ENCODE data around the gene TBL1X. TPM values are rescaled to one million over a fixed set of nuclear protein-coding genes. Genes with fewer than 3 reads are reported as not detected.

The TBL1X gene
- total and polyA plus RNA-seq, 2 donors (not counting 1 experiment from before 2014, with no cell fraction given), result 8.8 to 65.1 TPM

DNA sequence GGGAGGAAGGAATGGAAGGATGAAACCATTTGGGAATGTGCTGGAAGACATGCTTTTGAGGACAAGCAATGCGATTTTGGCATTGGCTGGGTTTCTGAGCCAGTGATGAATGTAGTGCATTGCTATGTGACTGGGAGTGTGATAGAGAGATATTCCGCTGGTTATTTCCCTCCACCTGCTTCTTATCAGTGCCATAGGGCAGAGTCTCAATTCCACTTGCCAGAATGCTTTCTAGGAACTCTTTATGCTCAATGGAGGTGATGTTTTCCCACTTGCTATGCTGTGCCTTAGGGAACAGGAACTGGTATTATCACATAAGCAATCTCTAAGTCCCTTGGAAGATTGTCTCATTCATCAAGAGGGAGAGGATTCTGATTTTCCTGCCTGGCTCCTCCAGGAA is 28.0 kb downstream of the TBL1X start:
- Histone ChIP-seq H4K20me1 (ENCODE audit: control insufficient read depth, insufficient read depth, low read length, poor library complexity, severe bottlenecking) (peaks cover 44% of the 10 kb centered on the region), H3K9ac (ENCODE audit: low read length) (no peak overlapping the region), H3K27me3 (replicated peaks in 1 of 4; ENCODE audit: control extremely low read depth in 1 of 4, control insufficient read depth in 3 of 4, insufficient read depth in 4 of 4, low read length in 3 of 4) (no peaks in the 10 kb centered on the region), H3K4me2 (replicated peaks; ENCODE audit: low read depth, low read length, poor library complexity, severe bottlenecking) (no peak overlapping the region), H3K9me3 (ENCODE audit: control extremely low read depth in 1 of 3, control insufficient read depth in 2 of 3, insufficient read depth in 1 of 3, low read length in 2 of 3) (no peaks in the 10 kb centered on the region), H3K4me3 (ENCODE audit: control extremely low read depth in 1 of 5, extremely low read depth in 1 of 5, insufficient read depth in 1 of 5, low read depth in 2 of 5, low read length in 4 of 5) (no peak overlapping the region), H2AFZ (ENCODE audit: insufficient read depth, low read depth, low read length, poor library complexity, severe bottlenecking) (no peak overlapping the region), H3K4me1 (ENCODE audit: control insufficient read depth in 2 of 2, insufficient read depth in 2 of 2, low read length in 2 of 2) (no peaks in the 10 kb centered on the region), H3K79me2 (ENCODE audit: control insufficient read depth, insufficient read depth, low read length) (peaks cover 79% of the 10 kb centered on the region), H3K27ac (ENCODE audit: low read length in 2 of 2) (no peak overlapping the region), H3K36me3 (replicated peaks in 1 of 2; ENCODE audit: control extremely low read depth in 1 of 2, control insufficient read depth in 1 of 2, extremely low read depth in 1 of 2, insufficient read depth in 2 of 2, low read length in 1 of 2) (no peaks in the 10 kb centered on the region)
- H3K4me3 Mint-ChIP-seq, result no peak overlapping the region
- no peaks in the 10 kb centered on the region for H3K9me3 Mint-ChIP-seq (ENCODE audit: insufficient read depth)
- WGBS (ENCODE audit: insufficient coverage), result 80% methylated on average over 1 of the region's 2 CpGs
- no peak overlapping the region for H3K27ac Mint-ChIP-seq
- DNase-seq (no peak), ATAC-seq (ENCODE audit: low read depth) (no peak)
- ChIA-PET POLR2A (no interaction called here), CTCF (no interaction called here)
- peaks cover 21% of the 10 kb centered on the region for H3K4me1 Mint-ChIP-seq
- H3K27me3 Mint-ChIP-seq, result no peaks in the 10 kb centered on the region
- TF ChIP-seq, protein P1, sequence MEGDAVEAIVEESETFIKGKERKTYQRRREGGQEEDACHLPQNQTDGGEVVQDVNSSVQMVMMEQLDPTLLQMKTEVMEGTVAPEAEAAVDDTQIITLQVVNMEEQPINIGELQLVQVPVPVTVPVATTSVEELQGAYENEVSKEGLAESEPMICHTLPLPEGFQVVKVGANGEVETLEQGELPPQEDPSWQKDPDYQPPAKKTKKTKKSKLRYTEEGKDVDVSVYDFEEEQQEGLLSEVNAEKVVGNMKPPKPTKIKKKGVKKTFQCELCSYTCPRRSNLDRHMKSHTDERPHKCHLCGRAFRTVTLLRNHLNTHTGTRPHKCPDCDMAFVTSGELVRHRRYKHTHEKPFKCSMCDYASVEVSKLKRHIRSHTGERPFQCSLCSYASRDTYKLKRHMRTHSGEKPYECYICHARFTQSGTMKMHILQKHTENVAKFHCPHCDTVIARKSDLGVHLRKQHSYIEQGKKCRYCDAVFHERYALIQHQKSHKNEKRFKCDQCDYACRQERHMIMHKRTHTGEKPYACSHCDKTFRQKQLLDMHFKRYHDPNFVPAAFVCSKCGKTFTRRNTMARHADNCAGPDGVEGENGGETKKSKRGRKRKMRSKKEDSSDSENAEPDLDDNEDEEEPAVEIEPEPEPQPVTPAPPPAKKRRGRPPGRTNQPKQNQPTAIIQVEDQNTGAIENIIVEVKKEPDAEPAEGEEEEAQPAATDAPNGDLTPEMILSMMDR (IDR thresholded peaks at IDR 0.05), result no peak
- no peak for TF ChIP-seq EZH2 (IDR thresholded peaks at IDR 0.05; ENCODE audit: borderline replicate concordance, insufficient read depth, low read depth, low read length, poor library complexity, severe bottlenecking)
- intact Hi-C loops (cut with micrococcal nuclease), result no loop called here

- H3K27ac Mint-ChIP-seq, result no peak overlapping the region
- peaks cover 45% of the 10 kb centered on the region for H4K20me1 ChIP-seq (ENCODE audit: control insufficient read depth, insufficient read depth, low read length, poor library complexity, severe bottlenecking)
- no peaks in the 10 kb centered on the region for H3K9me3 ChIP-seq (ENCODE audit: control extremely low read depth in 1 of 3, control insufficient read depth in 2 of 3, insufficient read depth in 1 of 3, low read length in 2 of 3)
- no peaks in the 10 kb centered on the region for H3K36me3 ChIP-seq (replicated peaks in 1 of 2; ENCODE audit: control extremely low read depth in 1 of 2, control insufficient read depth in 1 of 2, extremely low read depth in 1 of 2, insufficient read depth in 2 of 2, low read length in 1 of 2)
- no peaks in the 10 kb centered on the region for H3K27me3 ChIP-seq (replicated peaks in 1 of 4; ENCODE audit: control extremely low read depth in 1 of 4, control insufficient read depth in 3 of 4, insufficient read depth in 4 of 4, low read length in 3 of 4)
- intact Hi-C loops (cut with micrococcal nuclease), result no loop called here
- ChIA-PET POLR2A (no interaction called here), CTCF (no interaction called here)
- no peak overlapping the region for H3K9ac ChIP-seq (ENCODE audit: low read length)
- no peaks in the 10 kb centered on the region for H3K4me1 ChIP-seq (ENCODE audit: control insufficient read depth in 2 of 2, insufficient read depth in 2 of 2, low read length in 2 of 2)
- 83% methylated on average over 1 of the region's 5 CpGs for WGBS (ENCODE audit: insufficient coverage)
- no peak overlapping the region for H3K4me3 Mint-ChIP-seq
- H3K79me2 ChIP-seq (ENCODE audit: control insufficient read depth, insufficient read depth, low read length), result peaks cover 77% of the 10 kb centered on the region
- ATAC-seq (ENCODE audit: low read depth) (no peak), DNase-seq (no peak)
- H3K4me2 ChIP-seq (replicated peaks; ENCODE audit: low read depth, low read length, poor library complexity, severe bottlenecking), result no peak overlapping the region
- no peak overlapping the region for H3K4me3 ChIP-seq (ENCODE audit: control extremely low read depth in 1 of 5, extremely low read depth in 1 of 5, insufficient read depth in 1 of 5, low read depth in 2 of 5, low read length in 4 of 5)
- peaks cover 24% of the 10 kb centered on the region for H3K4me1 Mint-ChIP-seq
- no peaks in the 10 kb centered on the region for H3K27me3 Mint-ChIP-seq
- TF ChIP-seq EZH2 (IDR thresholded peaks at IDR 0.05; ENCODE audit: borderline replicate concordance, insufficient read depth, low read depth, low read length, poor library complexity, severe bottlenecking), result no peak
- TF ChIP-seq, protein P1 (IDR thresholded peaks at IDR 0.05), result no peak
- no peaks in the 10 kb centered on the region for H3K9me3 Mint-ChIP-seq (ENCODE audit: insufficient read depth)
- H2AFZ ChIP-seq (ENCODE audit: insufficient read depth, low read depth, low read length, poor library complexity, severe bottlenecking), result no peak overlapping the region
- H3K27ac ChIP-seq (ENCODE audit: low read length in 2 of 2), result no peak overlapping the region
These were observed 29.1 kb downstream of the TBL1X start for GRCh38 chrX:9493936-9494335.

Data from B cell (primary cell).